ENCODE results near the gene NUDT6. TPM values are rescaled to one million over a fixed set of nuclear protein-coding genes. Genes with fewer than 3 reads are reported as not detected.

NUDT6 gene
- total and polyA plus RNA-seq, 12 donors: 7.7 to 25.1 (median 14.9) TPM

- intact Hi-C loops (cut with DNase I): no loop called here
- no peaks in the 10 kb centered on the region for H3K36me3 ChIP-seq
- H3K27me3 ChIP-seq: no peaks in the 10 kb centered on the region
- H3K4me3 ChIP-seq: no peak overlapping the region
- WGBS, 2 donors: 78 to 80% methylated on average over 2 of the region's 2 CpGs
- DNase-seq (no peak), ATAC-seq (no peak)
- no peaks in the 10 kb centered on the region for H3K9me3 ChIP-seq
- no peak overlapping the region for H3K27ac ChIP-seq
- peaks cover 0 to 27% (median 7%) of the 10 kb centered on the region in 9 donors for H3K4me1 ChIP-seq
- no peak for TF ChIP-seq CTCF (IDR thresholded peaks at IDR 0.05)
These were observed 63.7 kb downstream of the NUDT6 start for GRCh38 chr4:122858705-122859104.

GRCh38 chr4:122857160-122857559 is 65.2 kb downstream of the NUDT6 start:
- ATAC-seq (no peak), DNase-seq (no peak)
- no peaks in the 10 kb centered on the region for H3K27me3 ChIP-seq
- intact Hi-C loops (cut with DNase I): no loop called here
- H3K36me3 ChIP-seq: no peaks in the 10 kb centered on the region
- H3K4me3 ChIP-seq: no peak overlapping the region
- TF ChIP-seq CTCF (IDR thresholded peaks at IDR 0.05): no peak
- no peak overlapping the region for H3K27ac ChIP-seq
- peaks cover 0 to 19% (median 0%) of the 10 kb centered on the region in 9 donors for H3K4me1 ChIP-seq
- 96 to 99% methylated on average over 2 of the region's 2 CpGs for WGBS, 2 donors
- H3K9me3 ChIP-seq: no peaks in the 10 kb centered on the region

DNA sequence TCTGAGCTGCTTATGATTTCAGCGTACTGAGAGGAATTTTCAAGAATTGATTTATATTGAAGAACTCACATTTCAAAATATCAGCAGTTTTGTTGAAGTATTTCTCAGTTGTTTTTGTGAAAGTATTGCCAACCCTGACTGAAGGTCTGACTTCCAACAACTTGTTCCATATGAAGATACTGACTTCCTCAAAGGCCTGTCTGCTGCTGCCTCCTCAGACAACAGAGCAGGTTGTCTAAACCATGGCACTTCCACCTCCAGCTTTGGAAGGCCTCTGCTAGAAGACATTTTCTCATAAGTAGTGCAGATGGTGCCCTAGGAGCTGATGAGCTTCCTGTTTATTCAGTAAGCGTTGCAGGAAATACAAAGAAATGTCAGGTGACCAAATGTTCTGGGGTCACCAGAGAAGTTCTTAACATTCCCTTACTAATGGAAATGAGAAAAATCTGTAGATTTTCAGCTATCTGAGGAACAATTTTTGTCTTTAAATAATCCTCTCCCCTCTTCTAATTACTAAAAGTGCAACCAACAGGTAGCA is 67.0 kb downstream of the NUDT6 start:
- no peak for TF ChIP-seq CTCF (IDR thresholded peaks at IDR 0.05)
- Histone ChIP-seq H3K9me3 (no peaks in the 10 kb centered on the region), H3K4me1 (peaks cover 0 to 19% (median 0%) of the 10 kb centered on the region in 9 donors), H3K4me3 (no peak overlapping the region), H3K36me3 (no peaks in the 10 kb centered on the region), H3K27me3 (no peaks in the 10 kb centered on the region), H3K27ac (peak overlapping the region in 2 of 10 donors; percentile 30 to 46)
- ATAC-seq (no peak), DNase-seq (no peak)
- intact Hi-C loops (cut with DNase I): no loop called here
- 48 to 78% methylated on average over 2 of the region's 2 CpGs for WGBS, 2 donors

DNA sequence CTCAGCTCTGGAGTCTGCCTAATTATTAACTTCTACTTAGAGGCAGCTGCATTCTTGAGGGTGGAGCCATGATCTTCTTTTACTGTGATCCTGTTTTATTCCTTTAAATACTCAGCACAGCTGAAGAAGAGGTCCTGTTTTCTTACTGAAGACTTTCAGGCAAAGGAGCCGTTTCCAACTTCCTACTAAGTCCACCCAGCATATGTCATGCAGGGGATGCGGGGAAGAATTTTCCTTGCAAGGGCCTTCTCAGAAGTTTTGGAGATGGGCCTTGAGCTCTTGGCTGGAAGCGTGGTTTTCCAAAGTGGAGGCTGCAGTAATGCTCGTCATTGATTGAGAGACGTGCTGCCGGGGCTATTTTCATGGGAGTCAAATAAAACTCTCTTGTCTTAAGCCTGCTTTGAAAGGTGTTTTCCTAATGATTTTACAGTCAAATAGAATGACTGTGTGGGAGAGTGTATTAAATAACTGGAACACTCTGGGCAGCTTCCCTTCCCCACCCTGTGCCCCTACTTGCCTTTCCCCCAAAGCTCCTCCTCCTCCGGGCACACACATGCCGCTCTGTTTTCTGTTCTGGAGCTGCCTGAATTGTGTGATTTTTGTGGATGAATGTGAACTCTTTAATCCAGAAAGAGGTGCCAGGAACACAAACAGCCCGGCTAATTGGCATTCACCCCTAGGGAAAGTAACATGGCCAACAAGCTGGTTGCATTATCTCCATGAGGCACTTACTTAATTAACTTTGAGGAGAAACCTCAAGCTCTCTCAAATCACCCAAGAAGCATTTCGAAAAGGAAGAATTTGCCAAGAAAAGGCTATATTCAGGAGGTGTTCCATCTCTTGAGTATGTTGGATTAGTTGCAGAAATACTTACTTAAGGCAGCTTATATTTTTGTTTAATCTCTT is 67.7 kb downstream of the NUDT6 start:
- Histone ChIP-seq H3K4me3 (peak overlapping the region in 1 of 10 donors; percentile 1), H3K27ac (peak overlapping the region in 5 of 10 donors; percentile 1 to 46 (median 29)), H3K36me3 (no peaks in the 10 kb centered on the region), H3K27me3 (no peaks in the 10 kb centered on the region), H3K4me1 (peaks cover 0 to 19% (median 0%) of the 10 kb centered on the region in 9 donors), H3K9me3 (no peaks in the 10 kb centered on the region)
- intact Hi-C loops (cut with DNase I): no loop called here
- WGBS, 2 donors: 75 to 79% methylated on average over 10 of the region's 10 CpGs
- ATAC-seq (peak in 6 of 8 donors; percentile 33 to 71 (median 41)), DNase-seq (peak in 1 of 2 donors; percentile 23)
- no peak for TF ChIP-seq CTCF (IDR thresholded peaks at IDR 0.05)

Data from heart right ventricle (tissue), 16 donors.